GM19467 (cell line): ENCODE measurements around the gene CACNA2D3.
"Not testable (repeated sequence)": the region's sequence is repeated elsewhere in the genome, so short reads cannot be mapped to it uniquely, and the experiment has no call there.

Experiments used
- ATAC-seq: cut with Tn5 transposase; IDR thresholded peaks from one replicate; pipeline ENCODE4 v1.9.1; 2021; ENCODE audit warnings: mild to moderate bottlenecking, moderate library complexity; ENCODE audit not compliant: unreplicated experiment

CACNA2D3 gene

DNA sequence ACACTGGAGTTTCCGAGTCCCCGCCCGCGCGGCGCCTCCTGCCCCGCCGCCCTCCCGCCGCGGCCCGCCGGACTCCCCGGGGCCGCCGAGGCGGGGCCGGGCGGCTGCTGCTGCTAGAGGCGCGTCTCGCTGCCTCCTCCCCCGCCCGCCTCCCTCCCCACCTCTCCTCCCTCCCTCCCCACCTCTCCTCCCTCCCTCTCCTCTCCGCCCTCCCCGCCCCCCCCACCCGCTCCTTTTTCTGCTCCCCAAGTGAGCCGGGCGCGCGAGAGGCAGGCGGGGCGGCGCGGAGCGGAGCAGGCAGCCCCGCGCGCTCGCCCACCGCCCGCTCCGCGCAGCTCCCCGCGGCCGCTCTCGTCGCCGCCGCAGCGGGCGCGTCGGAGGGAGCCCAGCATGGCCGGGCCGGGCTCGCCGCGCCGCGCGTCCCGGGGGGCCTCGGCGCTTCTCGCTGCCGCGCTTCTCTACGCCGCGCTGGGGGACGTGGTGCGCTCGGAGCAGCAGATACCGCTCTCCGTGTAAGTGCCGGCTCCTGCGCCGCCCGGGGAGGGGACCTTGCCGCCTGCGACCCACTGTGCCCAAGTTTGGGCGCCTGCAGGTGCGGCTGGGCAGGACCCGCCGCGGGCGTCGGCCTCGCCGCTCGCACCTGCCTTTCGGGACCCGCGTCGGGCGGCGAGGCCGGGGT lies at the start of gene CACNA2D3:
Gene CACNA2D3, plus strand, starts transcription at position 229 of the 679 bp plus-strand sequence.
- no peak for ATAC-seq

DNA sequence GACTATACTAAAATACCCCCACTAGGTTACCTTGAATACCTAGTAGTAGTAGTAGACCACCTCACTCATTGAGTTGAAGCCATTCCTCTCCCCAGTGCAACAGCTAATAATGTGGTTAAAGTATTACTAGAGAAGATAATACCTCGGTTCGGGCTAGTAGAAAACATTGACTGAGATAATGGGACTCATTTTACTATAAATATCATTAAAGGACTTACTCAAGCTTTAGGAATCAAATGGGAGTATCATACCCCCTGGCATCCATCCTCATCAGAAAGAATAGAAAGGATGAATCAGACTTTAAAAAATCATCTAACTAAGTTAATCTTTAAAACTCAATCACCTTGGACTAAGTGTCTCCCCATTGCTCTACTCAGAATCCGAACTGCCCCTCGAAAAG lies 49.0 kb upstream of the CACNA2D3 start:
- ATAC-seq: no peak

DNA sequence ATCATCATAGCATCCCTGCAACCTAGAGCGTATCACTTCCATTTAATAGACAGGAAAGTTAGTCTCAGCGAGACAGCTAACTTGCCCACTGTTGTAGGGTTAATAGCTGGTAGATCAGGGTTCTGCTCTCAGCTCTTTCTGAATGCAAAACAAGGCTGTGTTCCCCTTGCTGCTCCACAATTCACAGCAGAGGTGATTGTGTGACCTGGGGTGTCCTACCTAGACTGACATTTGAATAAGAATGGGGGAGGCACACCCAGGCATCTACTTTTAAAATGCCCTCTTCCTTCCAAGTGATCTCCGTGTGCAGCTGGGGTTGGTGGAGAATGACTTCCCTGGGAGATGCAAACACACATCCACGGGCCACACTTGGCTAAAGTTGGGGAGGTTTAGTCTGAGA lies 43.0 kb upstream of the CACNA2D3 start:
- ATAC-seq: no peak

GRCh38 chr3:54079730-54080325 lies 42.5 kb upstream of the CACNA2D3 start:
- no peak for ATAC-seq

GRCh38 chr3:54083921-54084320 lies 38.4 kb upstream of the CACNA2D3 start:
- no peak for ATAC-seq

- ATAC-seq: no peak
Measured at GRCh38 chr3:54085936-54086335, 36.4 kb upstream of the CACNA2D3 start.

DNA sequence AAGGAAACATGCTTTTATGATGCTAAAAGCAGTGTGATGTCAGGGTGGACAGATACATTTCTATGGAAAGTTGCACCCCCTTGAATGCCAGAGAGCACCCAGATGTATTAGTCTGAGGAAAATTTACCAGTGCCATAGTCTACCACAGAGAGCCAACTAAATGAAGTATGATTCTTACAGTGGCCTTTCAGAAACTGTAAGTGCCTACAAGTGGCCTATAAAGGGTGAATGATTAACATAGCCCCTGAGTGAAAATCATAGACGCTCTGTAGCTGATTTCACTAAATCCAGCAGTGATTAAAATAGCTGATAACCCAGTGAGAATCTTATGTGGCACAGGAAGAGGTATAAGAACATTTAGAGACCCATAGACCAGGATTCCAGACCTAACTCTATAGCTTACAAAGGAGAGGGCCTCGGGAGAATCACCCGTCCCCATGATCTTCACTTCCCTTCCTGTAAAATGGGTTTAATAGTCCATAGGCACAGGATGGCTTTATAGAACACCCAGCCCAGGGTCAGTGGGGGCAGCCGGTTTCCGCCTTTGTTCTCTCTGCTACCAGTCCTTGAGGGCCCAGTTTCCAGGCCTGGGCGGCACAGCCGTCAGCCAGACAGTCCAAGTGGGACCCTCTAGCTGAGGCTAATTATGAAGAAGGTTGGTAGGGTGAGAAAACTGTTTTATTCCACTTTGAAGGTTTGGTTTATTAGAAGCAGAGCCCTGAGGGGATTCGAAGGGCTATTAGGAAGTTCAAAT lies 35.5 kb upstream of the CACNA2D3 start:
- no peak for ATAC-seq

GRCh38 chr3:54087581-54088410 lies 34.6 kb upstream of the CACNA2D3 start:
- no peak for ATAC-seq

GRCh38 chr3:54093491-54094248 lies 28.7 kb upstream of the CACNA2D3 start:
- no peak for ATAC-seq

GRCh38 chr3:54094926-54095325 lies 27.4 kb upstream of the CACNA2D3 start:
- no peak for ATAC-seq

DNA sequence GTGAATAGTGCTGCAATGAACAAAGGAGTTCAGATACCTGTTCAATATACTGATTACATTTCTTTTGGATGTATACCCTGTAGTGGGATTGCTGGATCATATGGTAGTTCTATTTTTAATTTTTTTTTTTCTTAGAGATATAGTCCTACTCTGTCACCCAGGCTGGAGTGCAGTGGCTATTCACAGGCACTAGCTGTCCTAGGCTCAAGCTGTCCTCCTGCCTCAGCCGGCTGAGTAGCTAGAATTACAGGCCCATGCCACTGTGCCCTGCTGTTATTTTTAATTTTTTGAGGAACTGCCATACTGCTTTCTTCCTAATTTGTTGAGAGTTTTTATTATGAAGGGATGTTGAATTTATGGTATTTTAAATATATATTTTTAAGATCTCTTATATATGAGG lies 23.0 kb upstream of the CACNA2D3 start:
- ATAC-seq: no peak

DNA sequence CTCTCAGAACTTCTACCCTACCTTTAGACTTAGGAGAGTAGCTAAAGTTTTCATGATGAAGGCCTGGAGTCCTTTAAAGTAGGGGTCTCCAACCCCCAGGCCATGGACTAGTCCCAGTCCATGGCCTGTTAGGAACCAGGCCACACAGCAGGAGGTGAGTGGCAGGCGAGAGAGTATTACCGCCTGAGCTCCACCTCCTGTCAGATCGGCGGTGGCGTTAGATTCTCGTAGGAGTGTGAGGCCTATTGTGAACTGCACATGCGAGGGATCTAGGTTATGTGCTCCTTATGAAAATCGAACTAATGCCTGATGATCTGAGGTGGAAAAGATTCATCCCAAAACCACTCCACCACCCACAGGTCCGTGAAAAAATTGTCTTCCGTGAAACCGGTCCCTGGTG lies 18.3 kb upstream of the CACNA2D3 start:
- ATAC-seq: no peak

GRCh38 chr3:54116129-54116528 lies 6.2 kb upstream of the CACNA2D3 start:
- ATAC-seq: not testable (repeated sequence)

DNA sequence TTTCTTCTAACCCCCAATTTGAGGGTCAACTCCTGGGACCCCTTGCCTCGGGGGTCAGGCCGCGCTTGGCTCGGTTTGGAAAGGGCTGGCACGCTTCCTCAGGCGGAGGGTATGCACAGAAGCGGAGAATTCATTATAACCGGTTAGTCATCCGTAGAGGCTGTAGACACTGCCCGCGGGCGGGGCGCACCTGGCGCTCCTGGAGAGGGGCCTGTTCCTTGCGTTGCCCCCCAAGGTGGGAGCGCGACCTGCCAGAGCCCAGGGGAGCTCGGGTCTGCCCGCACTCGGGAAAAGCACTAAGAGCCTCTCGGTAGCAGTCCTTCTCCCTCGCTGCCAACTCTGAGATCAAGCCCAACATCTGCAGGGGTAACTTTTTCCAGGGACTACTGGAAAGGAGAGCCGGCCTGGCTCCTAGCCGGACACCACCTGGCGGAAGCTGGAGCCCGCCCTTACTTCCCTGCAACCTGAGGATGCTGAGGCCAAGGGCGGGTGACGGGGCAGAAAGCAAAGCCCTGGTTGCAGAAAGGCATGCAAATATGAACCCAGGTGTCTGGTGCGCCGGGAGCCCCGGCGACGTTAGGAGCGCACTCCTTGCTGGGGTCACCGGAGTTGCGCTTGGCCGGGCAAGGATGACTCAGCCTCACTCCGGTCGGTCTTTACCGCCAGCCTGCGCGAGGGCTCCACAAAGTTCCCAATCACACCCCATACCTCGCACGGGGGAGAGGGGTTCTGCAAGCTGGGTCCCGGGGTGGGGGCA lies 1.5 kb upstream of the CACNA2D3 start:
- ATAC-seq: no peak

GRCh38 chr3:54121414-54122323 lies 683 bp upstream of the CACNA2D3 start:
- ATAC-seq: no peak

DNA sequence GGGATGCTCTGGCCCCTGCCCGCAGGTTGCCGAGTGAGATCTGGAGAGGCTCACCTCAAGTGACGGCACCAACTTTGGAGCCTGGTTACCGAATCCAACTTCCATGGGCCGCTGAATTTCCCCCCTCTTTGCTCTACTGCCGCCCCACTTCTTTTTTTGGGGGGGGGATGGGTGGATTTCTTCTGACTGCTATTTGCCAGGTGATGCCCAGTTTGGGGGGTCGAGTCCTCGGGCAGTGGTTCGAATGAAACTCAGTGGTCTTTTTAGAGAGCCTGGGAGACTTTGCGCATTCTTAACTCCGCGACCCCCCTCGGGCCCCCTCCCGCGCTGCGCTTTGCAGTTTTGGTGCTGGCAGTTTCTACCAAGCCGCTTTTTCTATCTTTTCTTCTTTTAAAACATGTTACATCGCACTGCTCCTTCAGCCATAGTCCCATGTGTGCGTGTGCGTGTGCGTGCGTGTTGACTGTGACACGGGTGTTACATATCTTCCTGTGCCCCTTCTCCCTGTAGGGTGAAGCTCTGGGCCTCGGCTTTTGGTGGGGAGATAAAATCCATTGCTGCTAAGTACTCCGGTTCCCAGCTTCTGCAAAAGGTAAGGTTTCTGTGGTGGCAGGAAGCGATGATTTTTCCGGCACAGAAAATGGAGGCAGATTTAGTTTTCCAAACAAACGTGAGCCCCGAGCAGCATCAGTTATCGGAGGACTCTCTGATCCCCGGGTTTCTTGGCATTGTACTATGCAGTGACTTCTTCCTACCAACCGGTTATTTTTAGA lies 837 bp downstream of the CACNA2D3 start:
- no peak for ATAC-seq

DNA sequence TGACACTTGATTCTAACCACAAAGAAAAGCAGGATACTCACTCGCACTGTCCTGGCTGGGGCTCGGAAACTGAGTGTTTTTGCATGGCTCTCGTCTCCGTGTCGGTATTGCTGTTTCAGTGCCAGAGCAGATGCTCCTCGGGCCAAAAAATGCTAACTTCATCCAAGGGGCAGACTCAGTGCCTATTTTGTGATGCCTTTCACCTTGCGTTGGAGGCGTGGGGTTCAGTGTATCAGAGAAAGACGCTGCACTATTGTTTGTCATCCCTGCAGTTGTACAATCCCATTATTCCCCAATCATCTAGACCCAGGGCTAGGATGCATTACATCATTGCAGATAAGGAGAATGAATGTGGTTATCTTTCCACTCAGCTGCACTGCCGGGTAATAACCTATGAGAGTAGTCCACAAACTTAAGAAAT lies 1.4 kb downstream of the CACNA2D3 start:
- ATAC-seq: no peak

DNA sequence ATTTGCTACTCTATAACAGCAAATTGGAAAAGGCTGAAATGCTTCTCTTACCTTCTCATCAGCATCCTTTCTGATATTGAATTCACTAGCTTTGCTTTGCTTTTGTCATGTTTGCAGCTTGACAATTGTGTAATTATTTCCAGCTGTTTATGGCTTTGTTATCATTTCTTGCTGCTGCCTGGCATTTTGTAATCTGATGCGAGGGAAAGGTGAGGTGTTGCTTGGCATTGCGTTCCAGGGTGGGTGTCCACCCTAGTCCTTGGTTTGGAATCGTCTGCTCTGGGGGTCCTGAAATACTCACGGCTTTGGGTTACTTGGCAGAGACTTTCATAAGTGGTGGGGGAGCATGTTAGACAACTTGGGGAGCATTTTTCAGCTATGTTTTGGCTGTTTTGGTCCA lies 2.9 kb downstream of the CACNA2D3 start:
- ATAC-seq: no peak
